Measurements from ENCODE around the gene RWDD3.

The RWDD3 gene

GRCh38 chr1:95249916-95250315, 15.9 kb downstream of the RWDD3 start:
- DNase-seq (ENCODE audit: low read depth) = no peak
- H3K4me3 ChIP-seq (ENCODE audit: low read depth, low read length) = no peak overlapping the region
- no peak for TF ChIP-seq CTCF (IDR thresholded peaks at IDR 0.05; ENCODE audit: insufficient read depth, low read depth, low read length, missing control alignments)

- no peak for DNase-seq (ENCODE audit: low read depth)
- no peak overlapping the region for H3K4me3 ChIP-seq (ENCODE audit: low read depth, low read length)
- TF ChIP-seq CTCF (IDR thresholded peaks at IDR 0.05; ENCODE audit: insufficient read depth, low read depth, low read length, missing control alignments) = no peak
Observed at GRCh38 chr1:95252422-95252821, 18.4 kb downstream of the RWDD3 start.

- no peak for DNase-seq (ENCODE audit: low read depth)
- no peak overlapping the region for H3K4me3 ChIP-seq (ENCODE audit: low read depth, low read length)
- TF ChIP-seq CTCF (IDR thresholded peaks at IDR 0.05; ENCODE audit: insufficient read depth, low read depth, low read length, missing control alignments) = no peak
Observed at GRCh38 chr1:95254959-95255358, 20.9 kb downstream of the RWDD3 start.

GRCh38 chr1:95255826-95256225, 21.8 kb downstream of the RWDD3 start:
- TF ChIP-seq CTCF (IDR thresholded peaks at IDR 0.05; ENCODE audit: insufficient read depth, low read depth, low read length, missing control alignments) = no peak
- no peak for DNase-seq (ENCODE audit: low read depth)
- H3K4me3 ChIP-seq (ENCODE audit: low read depth, low read length) = no peak overlapping the region

- DNase-seq (ENCODE audit: low read depth) = no peak
- TF ChIP-seq CTCF (IDR thresholded peaks at IDR 0.05; ENCODE audit: insufficient read depth, low read depth, low read length, missing control alignments) = no peak
- H3K4me3 ChIP-seq (ENCODE audit: low read depth, low read length) = no peak overlapping the region
Observed at GRCh38 chr1:95257758-95258157, 23.7 kb downstream of the RWDD3 start.

- no peak for DNase-seq (ENCODE audit: low read depth)
- no peak for TF ChIP-seq CTCF (IDR thresholded peaks at IDR 0.05; ENCODE audit: insufficient read depth, low read depth, low read length, missing control alignments)
- H3K4me3 ChIP-seq (ENCODE audit: low read depth, low read length) = no peak overlapping the region
Observed at GRCh38 chr1:95259245-95259644, 25.2 kb downstream of the RWDD3 start.

- no peak for DNase-seq (ENCODE audit: low read depth)
- no peak overlapping the region for H3K4me3 ChIP-seq (ENCODE audit: low read depth, low read length)
- TF ChIP-seq CTCF (IDR thresholded peaks at IDR 0.05; ENCODE audit: insufficient read depth, low read depth, low read length, missing control alignments) = no peak
Observed at GRCh38 chr1:95262913-95263312, 28.9 kb downstream of the RWDD3 start.

All from GM12865 (cell line).